Spleen (tissue), 7 donors: ENCODE results near the gene RAD54L.

ENCODE experiments used
- CTCF ChIP-seq, 11 experiments: fragments of 200-600 bp in 7 of 11; fragments of 450-650 bp in 4 of 11; sonication (generic) in 4 of 11; IDR thresholded peaks in 8 of 11; conservative IDR thresholded peaks in 3 of 11; 1 replicate in 7 of 11; 2 replicates in 4 of 11; pipeline versions ENCODE4 v1.4.0 to v1.8.0; 2016 to 2021; ENCODE audit warnings: antibody characterized with exemption in 11 of 11, inconsistent platforms in 4 of 11, mild to moderate bottlenecking in 1 of 11
- POLR2A ChIP-seq, 3 donors: fragments of 450-650 bp; IDR thresholded peaks; one replicate each; pipeline ENCODE4 v1.5.1; 2017; ENCODE audit warnings: antibody characterized with exemption in 3 of 3, mild to moderate bottlenecking in 1 of 3
- donor health status: DM: no; HTN: no; CAD: no; lungs with moderate emphysema.
- donor health status: DM: no; HTN: no; CAD: no.
- donor health status: DM: no; HTN: no; CAD: no.

- no peak for TF ChIP-seq CTCF (IDR thresholded peaks at IDR 0.05 in 8 of 11, conservative IDR thresholded peaks at IDR 0.05 in 3 of 11)
- TF ChIP-seq POLR2A (IDR thresholded peaks at IDR 0.05) = no peak
Measured at GRCh38 chr1:46199233-46199749, 48.3 kb upstream of the RAD54L start.
